Mesenteric fat pad (tissue), 1 donor: ENCODE results near the gene RASSF5. TPM values are rescaled to one million over a fixed set of nuclear protein-coding genes. Genes with fewer than 3 reads are reported as not detected.
A peak's percentile ranks its signal among the peaks of the same experiment; 100 is the strongest.
"Not testable (repeated sequence)": the region's sequence is repeated elsewhere in the genome, so short reads cannot be mapped to it uniquely, and the experiment has no call there.

Source experiments
- DNase-seq: peaks from one replicate; pipeline ENCODE4 v3.0.0-alpha.2; 2020; ENCODE audit warnings: low spot score
- microRNA-seq: library from miRNA; unstranded; fragments of <30 nt; microRNA quantifications from one replicate; pipeline ENCODE4 v1.2.0, GENCODE V29; 2020; ENCODE audit warnings: borderline number of aligned reads
- total RNA-seq: library from RNA; stranded (reverse); fragmentation: NEBNext Ultra II Directional; extraction: Animal tissue kit (Norgen Biotek cat#: 25700); gene quantifications from one replicate; pipeline ENCODE4 v1.2.1, GENCODE V29; 2021
- donor health status: DM: yes; HTN: yes; CAD: no.

The RASSF5 gene
- total RNA-seq, 1 donor from 2014 or later, result 11.4 TPM

DNA sequence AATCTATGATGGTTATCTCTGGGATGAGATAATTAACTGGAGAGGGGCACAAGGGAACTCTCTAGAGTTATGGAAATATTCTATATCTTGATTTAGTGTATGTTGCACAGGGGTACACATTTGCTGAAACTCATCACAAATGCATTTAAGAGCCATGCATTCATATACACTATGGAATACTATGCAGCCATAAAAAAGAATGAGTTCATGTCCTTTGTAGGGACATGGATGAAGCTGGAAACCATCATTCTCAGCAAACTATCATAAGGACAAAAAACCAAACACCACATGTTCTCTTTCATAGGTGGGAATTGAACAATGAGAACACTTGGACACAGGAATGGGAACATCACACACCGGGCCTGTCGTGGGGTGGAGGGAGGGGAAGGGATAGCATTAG lies 119.1 kb downstream of the RASSF5 start:
- not testable (repeated sequence) for DNase-seq

DNA sequence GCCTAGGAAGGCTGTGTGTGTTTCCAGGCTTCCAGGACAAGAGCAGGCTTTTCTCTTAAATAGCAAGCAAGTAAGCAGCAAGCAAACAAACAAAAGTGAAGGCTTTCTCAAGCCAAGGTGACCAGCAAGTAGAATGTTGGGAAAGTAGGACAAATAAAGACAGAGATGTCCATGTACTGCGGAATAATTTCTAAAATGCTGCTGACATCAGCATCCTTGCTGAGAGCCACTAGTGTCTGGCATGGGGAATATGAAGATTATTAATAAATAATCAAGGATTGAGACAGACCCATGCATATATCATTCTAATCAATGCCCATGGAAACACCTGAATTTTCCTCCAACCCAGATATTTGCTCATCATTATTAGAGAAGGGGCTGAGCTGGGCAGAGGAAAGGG lies 121.6 kb downstream of the RASSF5 start:
- no peak for DNase-seq

DNA sequence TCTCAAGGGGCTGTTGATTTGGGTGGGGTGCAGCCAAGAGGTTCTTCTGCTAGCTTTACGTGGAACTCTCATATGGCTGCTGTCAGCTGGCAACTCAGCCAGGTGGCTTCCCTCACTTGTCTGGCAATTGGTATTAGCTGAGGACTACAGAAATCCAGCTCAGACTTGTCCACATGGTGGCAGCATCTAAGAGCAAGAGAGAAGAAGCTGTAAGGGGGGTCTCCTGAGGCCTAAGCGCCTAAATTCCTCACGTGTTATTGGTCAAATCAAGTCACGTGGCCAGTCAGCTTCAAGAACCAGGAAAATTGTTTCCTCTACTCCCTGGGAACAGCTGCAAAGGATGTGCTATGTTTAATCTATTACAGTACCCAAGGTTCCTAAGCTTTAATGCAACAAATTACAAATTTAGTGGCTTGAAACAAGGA lies 123.8 kb downstream of the RASSF5 start:
- DNase-seq, result no peak

DNA sequence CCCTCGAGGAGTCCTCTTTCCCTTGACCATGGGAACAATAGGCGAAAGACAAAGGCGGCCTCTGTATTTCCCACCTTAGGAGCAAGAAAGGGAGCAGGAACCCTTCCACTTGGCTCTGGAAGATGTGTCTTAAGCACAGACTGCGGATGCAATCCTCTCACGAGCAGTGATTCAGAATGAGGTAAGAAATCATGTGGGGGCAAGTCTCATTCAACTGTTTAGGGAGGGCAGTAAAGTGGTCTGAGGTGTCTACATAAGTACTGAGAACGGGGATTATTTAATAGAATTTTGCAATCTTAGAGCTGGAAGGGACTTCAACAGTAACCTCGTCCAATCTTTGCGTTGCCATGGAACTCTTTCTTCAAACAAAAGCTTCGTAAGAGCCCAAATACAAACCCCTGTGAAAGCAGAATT lies 126.4 kb downstream of the RASSF5 start:
- DNase-seq, result no peak

DNA sequence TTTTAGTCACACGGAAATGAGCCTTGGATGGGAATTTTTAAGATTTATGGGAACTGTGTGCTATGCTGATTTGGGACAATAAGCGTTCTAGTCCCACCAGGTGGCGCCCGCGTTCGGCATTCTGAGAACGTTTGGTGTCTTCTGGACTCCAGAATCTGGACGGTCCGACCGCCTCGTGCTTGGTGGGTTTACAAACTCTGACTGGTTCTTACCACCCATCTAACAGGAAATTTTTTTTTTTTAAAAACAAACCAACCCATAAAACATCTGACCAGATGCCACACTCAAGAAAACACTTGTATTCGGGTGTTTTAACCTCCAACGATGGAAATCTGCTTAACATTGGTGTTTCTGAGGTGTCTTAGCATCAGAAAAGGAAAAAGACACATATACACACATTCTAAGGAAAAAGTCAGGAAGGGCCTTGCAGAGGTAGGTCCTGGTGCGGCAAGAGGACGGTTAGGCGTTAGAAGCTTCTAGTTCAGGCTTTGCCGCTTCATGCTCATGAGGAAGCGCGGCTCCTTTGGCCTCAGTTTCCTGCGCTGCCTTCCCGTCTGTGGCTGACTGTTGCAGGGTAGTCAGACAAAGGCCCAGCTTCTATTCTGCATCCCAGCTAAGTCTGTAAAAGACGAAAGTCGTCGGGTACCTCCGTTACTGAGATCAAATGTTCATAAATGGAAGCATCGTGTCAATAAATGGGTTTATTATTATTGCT lies 127.2 kb downstream of the RASSF5 start:
- peak; percentile 96 for DNase-seq

DNA sequence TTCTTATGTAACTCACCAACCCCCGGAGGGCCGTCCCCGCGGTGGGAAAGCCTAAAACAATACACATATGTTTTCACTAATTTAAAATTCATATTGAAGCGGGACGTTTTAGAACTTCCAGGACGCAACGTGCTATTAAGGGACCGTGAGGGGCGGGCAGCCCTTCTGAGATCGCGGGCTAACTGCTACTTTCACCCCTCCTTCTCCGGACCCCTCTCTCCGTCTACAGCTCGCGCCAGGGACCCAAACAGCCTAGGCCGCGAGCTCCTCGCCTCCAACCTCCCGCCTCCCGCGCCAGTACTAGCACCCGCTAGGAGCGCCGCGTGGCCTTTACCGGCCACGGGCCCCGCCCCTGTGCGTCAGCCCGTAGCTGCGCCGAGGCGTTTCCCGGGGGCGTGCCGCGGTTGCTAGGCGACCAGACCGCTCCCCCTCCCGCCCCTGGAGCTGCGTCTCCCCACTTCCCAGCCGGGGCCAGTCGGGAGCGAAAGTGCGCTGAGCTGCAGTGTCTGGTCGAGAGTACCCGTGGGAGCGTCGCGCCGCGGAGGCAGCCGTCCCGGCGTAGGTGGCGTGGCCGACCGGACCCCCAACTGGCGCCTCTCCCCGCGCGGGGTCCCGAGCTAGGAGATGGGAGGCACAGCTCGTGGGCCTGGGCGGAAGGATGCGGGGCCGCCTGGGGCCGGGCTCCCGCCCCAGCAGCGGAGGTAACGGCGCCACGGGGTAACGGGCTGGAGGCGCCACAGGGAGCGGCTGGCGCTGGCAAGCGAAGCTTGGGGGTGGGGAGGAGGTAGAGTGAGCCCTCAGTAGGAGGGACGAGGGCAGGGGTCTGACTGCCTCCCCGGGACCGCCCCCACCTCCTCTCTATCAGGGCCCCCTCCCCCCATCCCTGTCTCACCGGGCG lies 128.0 kb downstream of the RASSF5 start, which contains the start of gene DYRK3:
Gene DYRK3, plus strand, starts transcription at position 457 of the 898 bp plus-strand sequence. Its CDS starts 168 bp downstream, at position 625.
- DNase-seq, result peak; percentile 98

DNA sequence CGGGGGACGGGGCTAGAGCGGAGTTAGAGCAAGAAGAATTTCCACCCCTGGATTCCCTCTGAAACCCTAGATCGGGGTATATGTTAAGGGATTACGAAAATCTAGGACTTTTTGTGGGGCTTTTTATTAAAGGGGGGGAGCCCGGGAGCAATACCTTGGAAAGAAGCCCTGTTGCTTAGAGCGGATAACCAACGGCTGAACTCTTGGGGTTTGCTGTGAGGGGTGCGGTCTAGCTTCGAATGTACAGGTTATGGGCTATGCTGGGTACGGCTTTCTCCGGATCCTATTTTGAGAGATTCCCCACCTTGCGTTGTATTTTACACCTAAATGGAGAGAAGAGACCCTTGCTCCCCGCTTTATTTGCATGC lies 128.6 kb downstream of the RASSF5 start:
- DNase-seq, result no peak

DNA sequence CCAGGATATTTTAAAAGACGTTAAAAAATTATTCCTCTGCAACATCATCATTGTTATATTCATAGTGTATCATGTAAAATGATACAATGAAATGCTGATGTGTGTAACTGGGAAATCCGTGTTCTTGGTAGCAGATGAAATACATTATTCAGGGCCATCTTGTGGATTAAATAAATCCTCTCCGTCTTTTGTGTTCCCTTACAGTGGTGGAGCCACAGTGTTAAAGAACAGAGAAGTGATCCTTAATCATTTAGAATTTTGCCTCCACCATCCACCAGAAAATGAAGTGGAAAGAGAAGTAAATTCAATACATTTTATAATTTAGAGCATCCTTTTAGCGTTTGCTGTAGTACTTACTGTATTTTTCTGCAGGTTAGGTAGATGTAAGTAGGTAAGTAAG lies 129.3 kb downstream of the RASSF5 start:
- no peak for DNase-seq

DNA sequence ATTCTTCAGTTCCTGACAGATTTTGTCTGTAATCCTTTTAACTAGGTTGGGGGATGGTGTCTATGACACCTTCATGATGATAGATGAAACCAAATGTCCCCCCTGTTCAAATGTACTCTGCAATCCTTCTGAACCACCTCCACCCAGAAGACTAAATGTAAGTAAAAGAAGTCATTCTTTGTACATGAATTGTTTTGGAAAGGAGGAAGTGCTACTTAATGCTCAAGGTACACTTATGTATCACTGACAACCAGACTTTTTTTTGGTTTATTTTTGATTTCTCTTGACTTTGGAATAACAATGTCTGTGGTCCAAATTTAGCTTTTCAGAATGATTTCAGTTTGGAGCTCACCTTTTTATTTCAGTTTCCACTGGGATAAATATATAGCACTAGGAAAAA lies 130.3 kb downstream of the RASSF5 start:
- no peak for DNase-seq

Small RNAs within 50 kb of the gene (microRNA-seq; reads per million reads assigned to microRNA genes)
- gene MIR6769B, result not detected

Other genes with a start within 250 kb of the RASSF5 start
- gene IKBKE, start 37.1 kb upstream of the RASSF5 start, total RNA-seq, result 9.9 TPM
- 37.8 TPM for gene EIF2D, start 104.9 kb downstream of the RASSF5 start, total RNA-seq
- 16.1 TPM for gene DYRK3, start 128.0 kb downstream of the RASSF5 start, total RNA-seq
- 103 TPM for gene MAPKAPK2, start 177.4 kb downstream of the RASSF5 start, total RNA-seq